Measurements from ENCODE around the gene DOCK1. TPM values are rescaled to one million over a fixed set of nuclear protein-coding genes. Genes with fewer than 3 reads are reported as not detected.

The DOCK1 gene
- total RNA-seq, 6 experiments from 2014 or later = 50.6 to 59.9 (median 54.7) TPM

GRCh38 chr10:127408733-127409132, 503.5 kb downstream of the DOCK1 start:
- Mint-ChIP-seq H3K27me3 (ENCODE audit: insufficient read depth) (peaks cover 6% of the 10 kb centered on the region), H3K4me1 (ENCODE audit: low read depth) (peaks cover 28% of the 10 kb centered on the region), H3K4me3 (no peak overlapping the region), H3K36me3 (ENCODE audit: low read depth) (peaks cover 19% of the 10 kb centered on the region), H3K27ac (no peak overlapping the region), H3K9me3 (no peaks in the 10 kb centered on the region)
- no peak for DNase-seq
- no peak for TF ChIP-seq CTCF (IDR thresholded peaks at IDR 0.05)

GRCh38 chr10:127410030-127410429, 504.8 kb downstream of the DOCK1 start:
- no peak overlapping the region for H3K4me3 Mint-ChIP-seq
- no peak for DNase-seq
- H3K9me3 Mint-ChIP-seq = no peaks in the 10 kb centered on the region
- H3K27ac Mint-ChIP-seq = no peak overlapping the region
- H3K4me1 Mint-ChIP-seq (ENCODE audit: low read depth) = peaks cover 22% of the 10 kb centered on the region
- no peak for TF ChIP-seq CTCF (IDR thresholded peaks at IDR 0.05)
- H3K36me3 Mint-ChIP-seq (ENCODE audit: low read depth) = peaks cover 15% of the 10 kb centered on the region
- H3K27me3 Mint-ChIP-seq (ENCODE audit: insufficient read depth) = peaks cover 6% of the 10 kb centered on the region

GRCh38 chr10:127411062-127411461, 505.8 kb downstream of the DOCK1 start:
- no peak for TF ChIP-seq CTCF (IDR thresholded peaks at IDR 0.05)
- Mint-ChIP-seq H3K36me3 (ENCODE audit: low read depth) (0 out of 2 replicates have a peak, but pooled peaks cover 8% of the 10 kb centered on the region), H3K4me3 (no peak overlapping the region), H3K27ac (no peak overlapping the region), H3K27me3 (ENCODE audit: insufficient read depth) (peaks cover 6% of the 10 kb centered on the region; the same call in 1 of the 2 replicates), H3K4me1 (ENCODE audit: low read depth) (peaks cover 12% of the 10 kb centered on the region), H3K9me3 (no peaks in the 10 kb centered on the region)
- no peak for DNase-seq

- Mint-ChIP-seq H3K36me3 (ENCODE audit: low read depth) (0 out of 2 replicates have a peak, but pooled peaks cover 8% of the 10 kb centered on the region), H3K27me3 (ENCODE audit: insufficient read depth) (peaks cover 3% of the 10 kb centered on the region; the same call in 1 of the 2 replicates), H3K27ac (no peak overlapping the region), H3K4me1 (ENCODE audit: low read depth) (peaks cover 11% of the 10 kb centered on the region), H3K4me3 (no peak overlapping the region), H3K9me3 (no peaks in the 10 kb centered on the region)
- DNase-seq = no peak
- TF ChIP-seq CTCF (IDR thresholded peaks at IDR 0.05) = no peak
Observed at GRCh38 chr10:127413326-127413725, 508.1 kb downstream of the DOCK1 start.

- Mint-ChIP-seq H3K27ac (no peak overlapping the region), H3K36me3 (ENCODE audit: low read depth) (0 out of 2 replicates have a peak, but pooled peaks cover 8% of the 10 kb centered on the region), H3K9me3 (no peaks in the 10 kb centered on the region), H3K4me3 (no peak overlapping the region), H3K4me1 (ENCODE audit: low read depth) (peaks cover 4% of the 10 kb centered on the region; the same call in 1 of the 2 replicates), H3K27me3 (ENCODE audit: insufficient read depth) (peaks cover 3% of the 10 kb centered on the region; the same call in 1 of the 2 replicates)
- DNase-seq = no peak
- TF ChIP-seq CTCF (IDR thresholded peaks at IDR 0.05) = no peak
Observed at GRCh38 chr10:127414024-127414423, 508.8 kb downstream of the DOCK1 start.

Data from HFFc6 (cell line).